GM12878 (cell line): Measurements from ENCODE around the gene VWA8. TPM values are rescaled to one million over a fixed set of nuclear protein-coding genes. Genes with fewer than 3 reads are reported as not detected.

Source experiments
- ATAC-seq: fragments of 200-7000 bp; cut with Tn5 transposase; 3 replicates; pipeline ENCODE4 v1.9.1; 2020; ENCODE audit warnings: mild to moderate bottlenecking, moderate library complexity
- BruUV-seq: library from RNA; stranded (reverse); fragments of 400-500 nt; replicated peaks from 2 replicates; lab custom pipeline; 2021; lab: Mats Ljungman, UMichigan
- CTCF ChIA-PET: fragments of 300-600 bp; sonication (Branson Sonifier 250); formaldehyde crosslinking; extraction: SDS; loops from one replicate; lab custom pipeline; 2021; ENCODE audit warnings: inconsistent platforms; lab: Yijun Ruan, JAX
- POLR2A ChIA-PET: fragments of 350-600 bp; formaldehyde crosslinking; extraction: SDS; loops from one replicate; lab custom pipeline; 2021; ENCODE audit warnings: inconsistent platforms; lab: Charles Lee
- RAD21 ChIA-PET: fragments of 300-600 bp; sonication (Branson Sonifier 250); formaldehyde crosslinking; loops from one replicate; lab custom pipeline; 2023; ENCODE audit warnings: antibody characterized with exemption; ENCODE audit not compliant: unreplicated experiment; lab: Charles Lee
- SMC1A ChIA-PET: fragments of 300-600 bp; sonication (Branson Sonifier 250); formaldehyde crosslinking; loops from one replicate; lab custom pipeline; 2023; ENCODE audit not compliant: unreplicated experiment, uncharacterized antibody; lab: Charles Lee
- DNase-seq: peaks from one replicate; pipeline ENCODE4 v3.0.0-alpha.2; 2011; ENCODE audit warnings: low read depth, low spot score
- FAIRE-seq: peaks from 3 replicates; lab custom pipeline; 2011; peaks lifted over from hg19 to GRCh38; lab: Jason Lieb, UNC
- H2AFZ ChIP-seq: 2 replicates; pipeline ENCODE4 v1.6.0; 2011; ENCODE audit warnings: low read depth, low read length, control low read depth; ENCODE audit not compliant: control insufficient read depth
- H3K27ac ChIP-seq: 2 replicates; pipeline ENCODE4 v1.5.1; 2011; ENCODE audit warnings: control low read depth; ENCODE audit not compliant: control insufficient read depth, insufficient read depth
- H3K27me3 ChIP-seq, 2 experiments: replicated peaks in 1 of 2; 2 replicates each; pipeline versions ENCODE4 v1.6.0 to v1.6.1; 2011; ENCODE audit warnings: low read length in 1 of 2; ENCODE audit not compliant: control insufficient read depth in 2 of 2, insufficient read depth in 2 of 2
- H3K36me3 ChIP-seq, 2 experiments: 2 replicates each; pipeline ENCODE4 v1.5.1; 2011; ENCODE audit warnings: low read length in 1 of 2; ENCODE audit not compliant: control insufficient read depth in 2 of 2, insufficient read depth in 2 of 2
- H3K4me1 ChIP-seq: 2 replicates; pipeline ENCODE4 v1.6.1; 2011; ENCODE audit warnings: mild to moderate bottlenecking, low read length, moderate library complexity, mixed read lengths; ENCODE audit not compliant: control insufficient read depth, insufficient read depth
- H3K4me2 ChIP-seq: 2 replicates; pipeline ENCODE4 v1.6.0; 2011; ENCODE audit warnings: control low read depth; ENCODE audit not compliant: control insufficient read depth, insufficient read depth
- H3K4me3 ChIP-seq: fragments of 200-600 bp; sonication (generic); 2 replicates; pipeline ENCODE4 v1.5.1; 2016
- H3K79me2 ChIP-seq: 2 replicates; pipeline ENCODE4 v1.6.0; 2011; ENCODE audit warnings: low read length; ENCODE audit not compliant: control insufficient read depth, insufficient read depth
- H3K9ac ChIP-seq: 2 replicates; pipeline ENCODE4 v1.8.0; 2011; ENCODE audit warnings: low read length, control low read depth, mixed read lengths; ENCODE audit not compliant: control insufficient read depth, insufficient read depth
- H3K9me3 ChIP-seq: replicated peaks from 3 replicates; pipeline ENCODE4 v1.5.1; 2011; ENCODE audit warnings: mild to moderate bottlenecking, low read length; ENCODE audit not compliant: control insufficient read depth, insufficient read depth
- H4K20me1 ChIP-seq: 2 replicates; pipeline ENCODE4 v1.6.0; 2011; ENCODE audit not compliant: control insufficient read depth, insufficient read depth
- CBX3 ChIP-seq: fragments of 200-600 bp; sonication (generic); IDR thresholded peaks from 2 replicates; pipeline ENCODE4 v1.6.1; 2016; ENCODE audit warnings: low read depth, borderline replicate concordance
- KDM1A ChIP-seq: fragments of 200-600 bp; sonication (generic); IDR thresholded peaks from 2 replicates; pipeline ENCODE4 v1.6.1; 2016; ENCODE audit warnings: borderline replicate concordance
- LARP7 ChIP-seq: fragments of 450-650 bp; IDR thresholded peaks from 2 replicates; pipeline ENCODE4 v1.6.1; 2017; ENCODE audit warnings: mild to moderate bottlenecking
- MLLT1 ChIP-seq: fragments of 450-650 bp; IDR thresholded peaks from 2 replicates; pipeline ENCODE4 v1.6.1; 2016; ENCODE audit warnings: mild to moderate bottlenecking
- NBN ChIP-seq: fragments of 450-650 bp; IDR thresholded peaks from 2 replicates; pipeline ENCODE4 v1.6.1; 2016
- NFXL1 ChIP-seq: fragments of 450-650 bp; IDR thresholded peaks from 2 replicates; pipeline ENCODE4 v1.6.1; 2017; ENCODE audit warnings: antibody characterized with exemption, mild to moderate bottlenecking, borderline replicate concordance
- NR2C1 ChIP-seq: fragments of 450-650 bp; IDR thresholded peaks from 2 replicates; pipeline ENCODE4 v1.6.1; 2017; ENCODE audit warnings: antibody characterized with exemption, mild to moderate bottlenecking, moderate library complexity
- SP1 ChIP-seq: IDR thresholded peaks from one replicate; pipeline ENCODE4 v1.6.1; 2011; ENCODE audit warnings: low read depth, low read length
- SREBF2 ChIP-seq: IDR thresholded peaks from 2 replicates; pipeline ENCODE4 v1.6.1; 2012; ENCODE audit warnings: mild to moderate bottlenecking, low read length
- ZNF207 ChIP-seq: fragments of 450-650 bp; IDR thresholded peaks from 2 replicates; pipeline ENCODE4 v1.6.1; 2014; ENCODE audit warnings: antibody characterized with exemption, mild to moderate bottlenecking, borderline replicate concordance
- WGBS: methylation state at CpG from one replicate; pipeline ENCODE4 v1.1.6; 2016; ENCODE audit warnings: low lambda C conversion rate; ENCODE audit not compliant: insufficient replicate concordance, insufficient coverage; ENCODE audit errors: missing lambda C conversion rate; 5-methylcytosine and 5-hydroxymethylcytosine counted together
- in situ Hi-C: fragments of 300-500 bp; cut with MboI; formaldehyde crosslinking; loops from 9 replicates; pipeline ENCODE4 v1.14.3; 2018; ENCODE audit warnings: mixed read lengths
- intact Hi-C: fragments of 100-400 bp; cut with micrococcal nuclease; formaldehyde crosslinking; loops from one replicate; pipeline ENCODE4 v1.14.2; 2022; ENCODE audit not compliant: unreplicated experiment
- polyA plus RNA-seq, 11 experiments: library from polyadenylated mRNA; depleted of rRNA in 4 of 11; unstranded in 6 of 11; stranded (reverse) in 5 of 11; fragments of >200 nt; fragmentation: Nextera tagmentation in 4 of 11; fragmentation: Illumina TruSeq in 1 of 11; extraction: Ambion mirVana in 4 of 11; extraction: Trizol in 1 of 11; gene quantifications; 1 replicate in 1 of 11; 2 replicates in 10 of 11; pipeline versions ENCODE4 v1.2.1 to v1.2.3, GENCODE V29; 2011 to 2016; ENCODE audit warnings: inconsistent platforms in 2 of 11, missing spikeins in 2 of 11, low read depth in 1 of 11
- total RNA-seq, 4 experiments: library from RNA; depleted of rRNA in 3 of 4; stranded (reverse); fragments of >200 nt in 3 of 4; fragmentation: Illumina TruSeq in 1 of 4; extraction: Trizol in 1 of 4; gene quantifications; 2 replicates each; pipeline versions ENCODE4 v1.2.1 to v1.2.3, GENCODE V29; 2013 to 2021
- TF ChIP-seq, protein P1 (sequence below): fragments of 450-650 bp; IDR thresholded peaks from 2 replicates; pipeline ENCODE4 v1.6.1; 2017; ENCODE audit warnings: mild to moderate bottlenecking

Gene VWA8
- total and polyA plus RNA-seq, 10 of the 15 experiments (the other 5 are each of a cell fraction or from before 2014, with no cell fraction given), result 3.0 to 21.8 (median 13.5) TPM

GRCh38 chr13:41606646-41607045, 354.3 kb downstream of the VWA8 start:
- no peaks in the 10 kb centered on the region for H3K79me2 ChIP-seq
- no TSS peak for BruUV-seq
- H3K9me3 ChIP-seq, result no peaks in the 10 kb centered on the region
- H3K27me3 ChIP-seq, result no peaks in the 10 kb centered on the region
- in situ Hi-C loops, result no loop called here
- H4K20me1 ChIP-seq, result no peaks in the 10 kb centered on the region
- no peak overlapping the region for H3K4me2 ChIP-seq
- TF ChIP-seq MLLT1, result no peak
- TF ChIP-seq ZNF207, result no peak
- TF ChIP-seq NFXL1, result no peak
- no peak for TF ChIP-seq NR2C1
- TF ChIP-seq, protein P1, sequence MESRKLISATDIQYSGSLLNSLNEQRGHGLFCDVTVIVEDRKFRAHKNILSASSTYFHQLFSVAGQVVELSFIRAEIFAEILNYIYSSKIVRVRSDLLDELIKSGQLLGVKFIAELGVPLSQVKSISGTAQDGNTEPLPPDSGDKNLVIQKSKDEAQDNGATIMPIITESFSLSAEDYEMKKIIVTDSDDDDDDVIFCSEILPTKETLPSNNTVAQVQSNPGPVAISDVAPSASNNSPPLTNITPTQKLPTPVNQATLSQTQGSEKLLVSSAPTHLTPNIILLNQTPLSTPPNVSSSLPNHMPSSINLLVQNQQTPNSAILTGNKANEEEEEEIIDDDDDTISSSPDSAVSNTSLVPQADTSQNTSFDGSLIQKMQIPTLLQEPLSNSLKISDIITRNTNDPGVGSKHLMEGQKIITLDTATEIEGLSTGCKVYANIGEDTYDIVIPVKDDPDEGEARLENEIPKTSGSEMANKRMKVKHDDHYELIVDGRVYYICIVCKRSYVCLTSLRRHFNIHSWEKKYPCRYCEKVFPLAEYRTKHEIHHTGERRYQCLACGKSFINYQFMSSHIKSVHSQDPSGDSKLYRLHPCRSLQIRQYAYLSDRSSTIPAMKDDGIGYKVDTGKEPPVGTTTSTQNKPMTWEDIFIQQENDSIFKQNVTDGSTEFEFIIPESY, result no peak
- no peak for TF ChIP-seq LARP7
- no peak for TF ChIP-seq NBN
- no peak for TF ChIP-seq KDM1A
- TF ChIP-seq SREBF2, result no peak
- no peak for TF ChIP-seq SP1
- TF ChIP-seq CBX3, result no peak
- TF ChIP-seq, all 136 proteins: peak for 0
- RAD21 ChIA-PET, result no interaction called here
- intact Hi-C loops, result no loop called here
- H3K4me3 ChIP-seq, result no peak overlapping the region
- CTCF ChIA-PET, result no interaction called here
- SMC1A ChIA-PET, result no interaction called here
- peaks cover 2 to 10% of the 10 kb centered on the region in 2 experiments; a peak in 3 of 4 replicates for H3K36me3 ChIP-seq
- H3K27ac ChIP-seq, result no peak overlapping the region
- POLR2A ChIA-PET, result no interaction called here
- no peak overlapping the region for H3K9ac ChIP-seq
- H3K4me1 ChIP-seq, result no peaks in the 10 kb centered on the region
- ATAC-seq, result no peak
- DNase-seq, result no peak
- no peak overlapping the region for H2AFZ ChIP-seq
- WGBS, result 98% methylated on average over 2 of the region's 2 CpGs
- no peak for FAIRE-seq
